Activated B cell treated with CpG ODN at 0.5 μM for 24 hours (primary cell): ENCODE data around the gene CLIC5. TPM values are rescaled to one million over a fixed set of nuclear protein-coding genes. Genes with fewer than 3 reads are reported as not detected.

ENCODE experiments used
- ATAC-seq: fragments of 200-7000 bp; cut with Tn5 transposase; one replicate; pipeline ENCODE4 v1.10.0; 2021; ENCODE audit warnings: low read depth, mild to moderate bottlenecking, moderate library complexity
- CTCF ChIA-PET: fragments of 350-600 bp; sonication (Branson Sonifier 250); formaldehyde crosslinking; loops from one replicate; lab custom pipeline; 2021; ENCODE audit warnings: antibody characterized with exemption; lab: Charles Lee
- POLR2A ChIA-PET: fragments of 350-600 bp; sonication (Branson Sonifier 250); formaldehyde crosslinking; loops from one replicate; lab custom pipeline; 2021; ENCODE audit warnings: antibody characterized with exemption; lab: Charles Lee
- DNase-seq: peaks from one replicate; pipeline ENCODE4 v3.0.0; 2022
- H3K27ac Mint-ChIP-seq: one replicate; pipeline ENCODE4 v1.8.0; 2020; ENCODE audit warnings: mixed read lengths
- H3K27me3 Mint-ChIP-seq: one replicate; pipeline ENCODE4 v1.8.0; 2021; ENCODE audit warnings: mixed read lengths
- H3K36me3 Mint-ChIP-seq: one replicate; pipeline ENCODE4 v1.8.0; 2021; ENCODE audit warnings: low read depth, mixed read lengths
- H3K4me1 Mint-ChIP-seq: one replicate; pipeline ENCODE4 v1.8.0; 2021; ENCODE audit warnings: mixed read lengths
- H3K4me3 Mint-ChIP-seq: one replicate; pipeline ENCODE4 v1.8.0; 2020; ENCODE audit warnings: mild to moderate bottlenecking, mixed read lengths
- H3K9me3 Mint-ChIP-seq: one replicate; pipeline ENCODE4 v1.8.0; 2020; ENCODE audit warnings: mixed read lengths
- intact Hi-C: fragments of 100-400 bp; cut with micrococcal nuclease; formaldehyde crosslinking; loops from one replicate; pipeline ENCODE4 v1.15.1; 2024
- total RNA-seq: library from RNA; stranded (reverse); gene quantifications from 2 replicates; pipeline ENCODE4 v1.2.3, GENCODE V29; 2022
- TF ChIP-seq, protein P1 (sequence below): fragments of 200-600 bp; IDR thresholded peaks from one replicate; pipeline ENCODE4 v1.8.0; 2022; ENCODE audit warnings: antibody characterized with exemption, mild to moderate bottlenecking

CLIC5 gene
- total RNA-seq, 1 donor from 2014 or later: 2.5 TPM

DNA sequence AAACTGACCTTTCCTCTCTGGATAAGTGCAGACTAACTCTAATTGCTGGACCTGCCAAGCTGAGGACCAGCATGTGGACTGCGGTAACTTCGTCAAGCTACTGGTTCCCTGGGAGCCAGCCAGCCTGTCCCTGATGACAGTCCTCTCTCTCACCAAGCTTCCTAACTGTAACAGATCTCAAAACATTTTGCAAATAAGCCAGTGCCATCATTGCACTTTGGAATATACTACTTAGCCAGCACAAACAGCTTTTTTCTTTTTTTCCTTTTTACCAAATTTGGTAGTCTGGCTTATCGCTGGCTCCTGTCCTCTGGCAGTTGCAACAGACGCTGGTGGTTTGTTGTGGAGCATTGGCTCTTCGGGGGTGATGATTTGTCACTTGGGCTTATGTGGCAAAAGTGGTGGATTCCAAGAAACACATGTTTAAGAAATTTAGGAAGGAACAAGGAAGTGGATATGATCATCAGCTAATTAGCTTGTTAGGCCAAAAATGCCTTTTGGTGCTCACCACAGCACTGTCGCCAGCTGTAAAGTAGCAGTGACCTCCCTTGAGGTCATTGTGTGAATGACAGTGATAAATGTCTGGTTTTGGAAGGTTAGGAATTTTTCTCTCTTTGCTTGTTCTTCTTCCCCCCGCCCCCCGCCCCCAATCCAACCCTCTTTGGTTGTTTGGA, 171.7 kb downstream of the CLIC5 start:
- CTCF ChIA-PET: no interaction called here

DNA sequence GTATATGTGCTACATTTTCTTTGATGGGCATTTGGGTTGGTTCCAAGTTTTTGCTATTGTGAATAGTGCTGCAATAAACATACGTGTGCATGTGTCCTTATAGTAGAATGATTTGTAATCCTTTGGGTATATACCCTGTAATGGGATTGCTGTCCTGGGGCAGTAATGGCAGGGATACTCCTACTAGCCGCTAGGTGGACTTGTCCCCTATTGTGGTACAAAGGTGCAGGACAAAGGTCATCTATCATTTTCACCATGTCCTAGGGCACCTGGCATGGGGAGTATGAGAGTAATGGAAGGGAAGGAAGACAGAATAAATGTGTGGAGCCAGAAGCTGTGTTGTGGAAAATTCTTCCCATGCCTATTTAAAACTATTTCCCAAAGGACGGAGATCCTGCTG, 174.6 kb downstream of the CLIC5 start:
- TF ChIP-seq, protein P1, sequence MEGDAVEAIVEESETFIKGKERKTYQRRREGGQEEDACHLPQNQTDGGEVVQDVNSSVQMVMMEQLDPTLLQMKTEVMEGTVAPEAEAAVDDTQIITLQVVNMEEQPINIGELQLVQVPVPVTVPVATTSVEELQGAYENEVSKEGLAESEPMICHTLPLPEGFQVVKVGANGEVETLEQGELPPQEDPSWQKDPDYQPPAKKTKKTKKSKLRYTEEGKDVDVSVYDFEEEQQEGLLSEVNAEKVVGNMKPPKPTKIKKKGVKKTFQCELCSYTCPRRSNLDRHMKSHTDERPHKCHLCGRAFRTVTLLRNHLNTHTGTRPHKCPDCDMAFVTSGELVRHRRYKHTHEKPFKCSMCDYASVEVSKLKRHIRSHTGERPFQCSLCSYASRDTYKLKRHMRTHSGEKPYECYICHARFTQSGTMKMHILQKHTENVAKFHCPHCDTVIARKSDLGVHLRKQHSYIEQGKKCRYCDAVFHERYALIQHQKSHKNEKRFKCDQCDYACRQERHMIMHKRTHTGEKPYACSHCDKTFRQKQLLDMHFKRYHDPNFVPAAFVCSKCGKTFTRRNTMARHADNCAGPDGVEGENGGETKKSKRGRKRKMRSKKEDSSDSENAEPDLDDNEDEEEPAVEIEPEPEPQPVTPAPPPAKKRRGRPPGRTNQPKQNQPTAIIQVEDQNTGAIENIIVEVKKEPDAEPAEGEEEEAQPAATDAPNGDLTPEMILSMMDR: no peak
- no peak overlapping the region for H3K27ac Mint-ChIP-seq
- H3K27me3 Mint-ChIP-seq: no peaks in the 10 kb centered on the region
- ATAC-seq: no peak
- no peaks in the 10 kb centered on the region for H3K4me1 Mint-ChIP-seq
- ChIA-PET POLR2A (no interaction called here), CTCF (no interaction called here)
- no peaks in the 10 kb centered on the region for H3K36me3 Mint-ChIP-seq
- intact Hi-C loops: no loop called here
- no peak for DNase-seq
- no peak overlapping the region for H3K4me3 Mint-ChIP-seq
- H3K9me3 Mint-ChIP-seq: no peaks in the 10 kb centered on the region

More for the DNA sequence above, 171.7 kb downstream of the CLIC5 start:
- POLR2A ChIA-PET: no interaction called here
- no peak overlapping the region for H3K4me3 Mint-ChIP-seq
- no peak for DNase-seq
- ATAC-seq: no peak
- no peaks in the 10 kb centered on the region for H3K4me1 Mint-ChIP-seq
- intact Hi-C loops: no loop called here
- H3K27ac Mint-ChIP-seq: no peak overlapping the region
- no peaks in the 10 kb centered on the region for H3K9me3 Mint-ChIP-seq
- H3K27me3 Mint-ChIP-seq: no peaks in the 10 kb centered on the region
- TF ChIP-seq, protein P1: no peak
- no peaks in the 10 kb centered on the region for H3K36me3 Mint-ChIP-seq

DNA sequence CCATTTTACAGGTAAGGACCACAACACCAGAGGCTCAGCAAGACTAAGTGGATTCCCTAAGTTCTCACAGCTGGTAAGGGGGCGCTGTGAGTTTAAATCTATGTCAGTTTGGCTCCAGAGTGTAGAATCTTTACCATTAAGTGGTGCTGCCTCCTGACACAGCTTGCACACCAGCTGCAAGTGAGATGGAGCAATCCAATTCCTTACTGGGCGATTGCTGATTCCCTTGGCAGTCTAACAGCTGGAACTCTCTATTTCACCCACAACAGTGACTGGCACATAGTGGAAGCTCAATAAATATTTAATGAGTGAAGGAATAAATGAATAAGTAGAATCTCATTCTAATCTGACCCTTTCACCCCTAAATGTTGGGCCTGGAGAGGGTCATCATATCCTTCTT, 176.7 kb downstream of the CLIC5 start:
- H3K36me3 Mint-ChIP-seq: no peaks in the 10 kb centered on the region
- no peak overlapping the region for H3K4me3 Mint-ChIP-seq
- no peaks in the 10 kb centered on the region for H3K9me3 Mint-ChIP-seq
- ChIA-PET CTCF (no interaction called here), POLR2A (no interaction called here)
- DNase-seq (no peak), ATAC-seq (no peak)
- H3K4me1 Mint-ChIP-seq: peaks cover 11% of the 10 kb centered on the region
- no peak overlapping the region for H3K27ac Mint-ChIP-seq
- intact Hi-C loops: loop anchor here (10.0 kb wide), 2 partner anchors 176 to 536 kb away; partner anchors contain the start of gene CLIC5
- TF ChIP-seq, protein P1: no peak
- no peaks in the 10 kb centered on the region for H3K27me3 Mint-ChIP-seq

DNA sequence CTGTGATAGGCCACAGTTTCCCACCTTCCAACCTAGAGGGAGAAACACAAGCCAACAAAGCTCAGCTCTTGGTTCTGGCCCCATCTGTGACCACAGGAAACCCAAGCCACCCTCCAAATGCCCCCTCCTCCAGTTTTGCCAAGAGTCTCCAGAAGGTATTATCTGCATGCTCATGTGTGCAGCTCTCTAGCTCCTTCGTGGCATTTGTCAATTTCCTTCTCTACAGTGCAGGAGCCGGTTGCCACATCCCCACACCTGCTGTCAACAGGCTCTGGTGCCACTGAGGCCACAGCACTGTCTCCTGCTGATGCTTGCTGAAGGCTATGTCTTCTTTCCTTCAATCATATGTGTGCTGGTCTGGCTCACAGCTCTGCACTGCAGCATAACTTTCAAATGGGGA, 177.2 kb downstream of the CLIC5 start:
- TF ChIP-seq, protein P1: no peak
- Mint-ChIP-seq H3K36me3 (no peaks in the 10 kb centered on the region), H3K27ac (no peak overlapping the region), H3K9me3 (no peaks in the 10 kb centered on the region), H3K27me3 (no peaks in the 10 kb centered on the region), H3K4me1 (peaks cover 11% of the 10 kb centered on the region), H3K4me3 (no peak overlapping the region)
- no peak for DNase-seq
- ChIA-PET POLR2A (no interaction called here), CTCF (no interaction called here)
- intact Hi-C loops: loop anchor here (10.0 kb wide), 2 partner anchors 176 to 536 kb away; partner anchors contain the start of gene CLIC5
- no peak for ATAC-seq

DNA sequence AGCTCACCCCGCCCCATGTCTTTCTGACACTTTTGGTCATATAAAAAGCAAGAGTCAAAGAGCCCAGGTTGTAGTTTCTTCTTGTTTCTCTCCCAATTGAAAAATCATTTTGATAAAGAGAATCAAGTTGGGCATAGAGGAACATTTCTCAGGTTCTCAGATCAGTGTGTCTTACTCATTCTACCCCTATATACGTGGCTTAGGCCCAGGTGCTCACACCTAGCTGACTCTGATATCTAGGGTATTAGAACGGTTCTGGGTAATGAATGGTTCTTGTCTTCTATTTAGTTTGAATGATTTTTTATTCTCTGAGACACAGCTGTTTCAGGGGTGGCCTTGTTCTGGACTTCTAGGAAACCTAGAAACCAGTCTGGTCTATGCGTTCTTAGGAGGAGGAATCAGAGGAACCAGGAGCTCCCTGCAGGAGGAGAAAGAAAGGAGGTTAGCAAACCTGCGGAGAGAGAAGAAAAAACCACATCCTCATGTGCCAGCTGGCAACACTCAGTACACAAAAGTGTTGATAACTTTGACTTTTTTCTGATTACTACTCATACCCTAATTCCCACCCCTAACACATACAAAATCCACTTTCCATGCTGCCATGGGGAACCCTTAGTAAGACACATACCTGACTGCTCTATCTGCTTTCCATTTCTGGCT, 178.0 kb downstream of the CLIC5 start:
- Mint-ChIP-seq H3K4me3 (no peak overlapping the region), H3K9me3 (no peaks in the 10 kb centered on the region), H3K27ac (no peak overlapping the region), H3K36me3 (no peaks in the 10 kb centered on the region), H3K4me1 (peaks cover 11% of the 10 kb centered on the region), H3K27me3 (no peaks in the 10 kb centered on the region)
- POLR2A ChIA-PET: no interaction called here
- DNase-seq (no peak), ATAC-seq (no peak)
- intact Hi-C loops: loop anchor here (10.0 kb wide), 2 partner anchors 177 to 537 kb away; partner anchors contain the start of gene CLIC5
- CTCF ChIA-PET: no interaction called here
- TF ChIP-seq, protein P1: no peak
